Psoas muscle (tissue), 8 donors: ENCODE measurements around the gene SIK3. TPM values are rescaled to one million over a fixed set of nuclear protein-coding genes. Genes with fewer than 3 reads are reported as not detected.
A peak's percentile ranks its signal among the peaks of the same experiment; 100 is the strongest.

Experiments used
- ATAC-seq, 4 donors: fragments of 200-7000 bp; cut with Tn5 transposase; one replicate each; pipeline ENCODE4 v1.9.1; 2020; ENCODE audit warnings: moderate library complexity in 3 of 4, mild to moderate bottlenecking in 2 of 4
- DNase-seq, 2 donors: peaks; one replicate each; pipeline ENCODE4 v3.0.0-alpha.2; 2020
- H3K27ac ChIP-seq: fragments of 200-600 bp; one replicate; pipeline ENCODE4 v1.8.0; 2022
- H3K27me3 ChIP-seq, 3 donors: fragments of 200-600 bp in 1 of 3; one replicate each; pipeline versions ENCODE4 v1.6.1 to v1.8.0; 2013 to 2022; ENCODE audit warnings: low read length in 2 of 3, mild to moderate bottlenecking in 2 of 3, moderate library complexity in 1 of 3; ENCODE audit not compliant: insufficient read depth in 3 of 3
- H3K36me3 ChIP-seq, 2 donors: fragments of 200-600 bp in 1 of 2; one replicate each; pipeline versions ENCODE4 v1.6.1 to v1.8.0; 2013 to 2022; ENCODE audit warnings: low read depth in 1 of 2, mild to moderate bottlenecking in 1 of 2, moderate library complexity in 1 of 2; ENCODE audit not compliant: insufficient read depth in 1 of 2
- H3K4me1 ChIP-seq: fragments of 200-600 bp; one replicate; pipeline ENCODE4 v1.8.0; 2022
- H3K4me3 ChIP-seq: fragments of 200-600 bp; one replicate; pipeline ENCODE4 v1.8.0; 2022; ENCODE audit warnings: mild to moderate bottlenecking
- H3K9me3 ChIP-seq: fragments of 200-600 bp; one replicate; pipeline ENCODE4 v1.8.0; 2022
- WGBS, 3 donors: extraction: QIAGEN DNeasy Blood & Tissue Kit; methylation state at CpG; one replicate each; pipeline versions ENCODE4 v1.1.6 to v1.1.7; 2013; 5-methylcytosine and 5-hydroxymethylcytosine counted together
- intact Hi-C, 2 donors: fragments of 100-400 bp; cut with DNase I; formaldehyde crosslinking; loops; one replicate each; pipeline versions ENCODE4 v1.11.0 to v1.14.2; 2022
- polyA plus RNA-seq, 3 donors: library from polyadenylated mRNA; stranded (reverse); fragments of 200-250 nt; gene quantifications; one replicate each; pipeline ENCODE4 v1.2.3, GENCODE V29; 2013
- total RNA-seq, 4 donors: library from RNA; stranded (reverse); fragmentation: NEBNext Ultra II Directional in 2 of 4; extraction: Animal tissue kit (Norgen Biotek cat#: 25700) in 2 of 4; gene quantifications; one replicate each; pipeline versions ENCODE4 v1.2.1 to v1.2.4, GENCODE V29; 2021 to 2023
- TF ChIP-seq, protein P1 (sequence below): fragments of 200-600 bp; IDR thresholded peaks from one replicate; pipeline ENCODE4 v1.8.0; 2022; ENCODE audit warnings: antibody characterized with exemption
- donor health status: healthy with polysubstance abuse.
- donor health status: DM: no; HTN: no; CAD: no; lungs with moderate emphysema.
- donor health status: Bipolar disorder and iron deficiency.
- donor health status: healthy.
- donor health status: DM: yes; HTN: yes; CAD: no.
- donor health status: DM: no; HTN: no; CAD: no.
- donor health status: DM: no; HTN: no; CAD: no.
- donor health status: DM: yes; HTN: yes; CAD: no.

Gene SIK3
- total and polyA plus RNA-seq, 7 donors, result 16.3 to 47.4 (median 39.8) TPM

DNA sequence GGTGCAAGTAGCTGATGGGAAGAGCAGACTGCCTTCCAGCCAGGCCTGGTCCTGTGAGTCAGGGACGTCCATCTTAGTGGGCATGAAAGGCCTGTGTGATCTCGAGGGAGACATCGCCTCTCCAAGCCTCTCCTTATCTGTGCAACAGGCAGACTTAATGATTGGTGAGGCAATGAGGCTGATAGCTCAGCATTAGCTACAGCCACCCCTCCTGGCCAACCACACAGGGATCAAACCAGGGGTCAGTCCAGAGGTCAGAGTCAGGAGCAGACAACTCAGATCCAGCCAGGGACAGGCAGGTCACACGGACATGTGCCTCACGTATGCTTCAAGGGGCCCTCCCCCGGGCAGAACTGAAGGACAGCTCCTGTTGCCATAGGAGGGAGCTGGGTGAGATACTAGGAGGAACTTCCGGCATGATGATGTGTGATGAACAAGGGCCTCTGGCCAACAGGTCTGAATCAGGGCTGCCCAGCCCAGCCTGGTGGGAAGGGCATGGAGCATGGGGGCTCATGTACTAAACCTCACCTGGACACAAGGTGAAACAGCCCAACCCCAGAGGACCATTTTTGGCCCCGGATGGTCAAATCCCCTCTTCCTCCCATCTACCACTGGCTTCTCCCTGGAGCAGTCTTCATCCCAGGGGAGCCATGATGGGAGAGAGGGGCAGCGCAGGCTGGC, 271.3 kb downstream of the SIK3 start:
- H3K9me3 ChIP-seq, result no peaks in the 10 kb centered on the region
- no peaks in the 10 kb centered on the region for H3K4me1 ChIP-seq
- H3K36me3 ChIP-seq, result no peaks in the 10 kb centered on the region
- no peaks in the 10 kb centered on the region for H3K27me3 ChIP-seq
- ATAC-seq, result no peak
- no peak overlapping the region for H3K27ac ChIP-seq
- intact Hi-C loops, result no loop called here
- no peak overlapping the region for H3K4me3 ChIP-seq
- no peak for DNase-seq
- TF ChIP-seq, protein P1, sequence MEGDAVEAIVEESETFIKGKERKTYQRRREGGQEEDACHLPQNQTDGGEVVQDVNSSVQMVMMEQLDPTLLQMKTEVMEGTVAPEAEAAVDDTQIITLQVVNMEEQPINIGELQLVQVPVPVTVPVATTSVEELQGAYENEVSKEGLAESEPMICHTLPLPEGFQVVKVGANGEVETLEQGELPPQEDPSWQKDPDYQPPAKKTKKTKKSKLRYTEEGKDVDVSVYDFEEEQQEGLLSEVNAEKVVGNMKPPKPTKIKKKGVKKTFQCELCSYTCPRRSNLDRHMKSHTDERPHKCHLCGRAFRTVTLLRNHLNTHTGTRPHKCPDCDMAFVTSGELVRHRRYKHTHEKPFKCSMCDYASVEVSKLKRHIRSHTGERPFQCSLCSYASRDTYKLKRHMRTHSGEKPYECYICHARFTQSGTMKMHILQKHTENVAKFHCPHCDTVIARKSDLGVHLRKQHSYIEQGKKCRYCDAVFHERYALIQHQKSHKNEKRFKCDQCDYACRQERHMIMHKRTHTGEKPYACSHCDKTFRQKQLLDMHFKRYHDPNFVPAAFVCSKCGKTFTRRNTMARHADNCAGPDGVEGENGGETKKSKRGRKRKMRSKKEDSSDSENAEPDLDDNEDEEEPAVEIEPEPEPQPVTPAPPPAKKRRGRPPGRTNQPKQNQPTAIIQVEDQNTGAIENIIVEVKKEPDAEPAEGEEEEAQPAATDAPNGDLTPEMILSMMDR, result no peak
- WGBS, 3 donors, result 70 to 76% (median 75%) methylated on average over 9 of the region's 9 CpGs

DNA sequence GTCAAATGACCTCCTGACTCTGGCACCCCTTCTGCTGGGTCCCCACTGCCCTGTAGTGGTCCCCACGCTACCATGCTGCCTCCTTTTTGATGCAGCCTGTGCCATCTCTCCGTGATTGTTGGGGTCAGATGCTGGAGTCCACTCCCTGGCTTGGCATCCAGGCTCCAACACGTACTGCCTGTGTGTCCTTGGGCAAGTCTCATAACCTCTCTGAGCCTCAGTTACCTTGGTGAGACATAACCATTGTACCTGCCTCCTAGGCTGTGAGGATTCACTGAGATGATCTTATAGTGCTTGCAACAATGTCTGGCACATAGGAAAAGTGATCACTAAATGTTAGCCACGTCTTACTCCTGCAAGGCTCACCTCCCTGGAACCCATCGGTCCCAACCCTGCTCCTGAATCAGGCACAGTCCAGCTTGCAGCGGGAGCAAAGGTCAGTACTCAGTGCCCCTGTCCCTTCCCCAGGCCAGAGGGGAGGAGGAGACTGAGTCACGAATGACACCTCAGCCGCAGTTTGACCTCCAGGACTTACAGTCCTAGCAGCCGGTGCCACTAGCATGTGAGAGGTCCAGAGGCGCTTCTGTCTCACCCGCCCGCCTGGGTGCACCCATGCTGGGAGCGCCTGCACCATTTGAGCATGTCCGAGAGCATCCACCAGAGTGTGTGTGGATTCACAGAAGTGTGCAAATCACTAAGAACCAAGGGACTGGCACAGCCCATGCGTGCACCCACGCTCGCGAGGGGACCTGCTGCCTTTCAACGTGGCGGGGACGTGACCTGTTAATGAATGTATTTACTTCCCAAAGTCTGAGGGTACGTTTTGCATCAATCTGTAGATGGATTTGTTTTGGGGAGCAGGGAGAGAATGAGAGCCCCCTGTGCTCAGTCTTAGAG, 272.1 kb downstream of the SIK3 start:
- no peak for DNase-seq
- no peak for ATAC-seq
- Histone ChIP-seq H3K4me3 (no peak overlapping the region), H3K27ac (no peak overlapping the region), H3K4me1 (no peaks in the 10 kb centered on the region), H3K36me3 (no peaks in the 10 kb centered on the region), H3K9me3 (no peaks in the 10 kb centered on the region), H3K27me3 (no peaks in the 10 kb centered on the region)
- intact Hi-C loops, result no loop called here
- TF ChIP-seq, protein P1, result no peak
- 76 to 79% (median 78%) methylated on average over 22 of the region's 22 CpGs for WGBS, 3 donors

GRCh38 chr11:116825434-116825833, 272.8 kb downstream of the SIK3 start:
- DNase-seq, result no peak
- Histone ChIP-seq H3K27ac (no peak overlapping the region), H3K36me3 (no peaks in the 10 kb centered on the region), H3K4me3 (no peak overlapping the region), H3K27me3 (no peaks in the 10 kb centered on the region), H3K4me1 (no peaks in the 10 kb centered on the region), H3K9me3 (no peaks in the 10 kb centered on the region)
- 72 to 78% (median 73%) methylated on average over 5 of the region's 5 CpGs for WGBS, 3 donors
- TF ChIP-seq, protein P1, result no peak
- intact Hi-C loops, result no loop called here
- ATAC-seq, result no peak

GRCh38 chr11:116823031-116823843, 275.0 kb downstream of the SIK3 start, which contains the start of gene APOA4:
Gene APOA4 (minus strand): TSS chr11:116823304. CDS start chr11:116823191, 113 bp downstream.
- WGBS, 3 donors, result 71 to 80% (median 79%) methylated on average over 16 of the region's 16 CpGs
- Histone ChIP-seq H3K36me3 (no peaks in the 10 kb centered on the region), H3K27ac (peak within 1 kb of the TSS; percentile 58), H3K4me3 (no peak within 1 kb of the TSS), H3K9me3 (no peaks in the 10 kb centered on the region), H3K27me3 (no peaks in the 10 kb centered on the region), H3K4me1 (no peaks in the 10 kb centered on the region)
- ATAC-seq (peak; percentile 8 to 42 (median 17)), DNase-seq (no peak)
- TF ChIP-seq, protein P1, result no peak
- intact Hi-C loops, result no loop called here
